Natural killer cell (primary cell): ENCODE measurements around the gene GPC5. TPM values are rescaled to one million over a fixed set of nuclear protein-coding genes. Genes with fewer than 3 reads are reported as not detected.

ENCODE experiments used
- ATAC-seq, 3 donors: fragments of 150-1000 bp in 2 of 3; fragments of 200-7000 bp in 1 of 3; cut with Tn5 transposase; 1 replicate in 1 of 3; 2 replicates in 2 of 3; pipeline ENCODE4 v1.10.0; 2021; ENCODE audit warnings: mild to moderate bottlenecking in 2 of 3, moderate library complexity in 2 of 3
- DNase-seq, 2 donors: peaks; one replicate each; pipeline versions ENCODE4 v3.0.0 to v3.0.0-alpha.2; 2013 to 2021; ENCODE audit warnings: mixed read lengths in 1 of 2
- H3K27ac ChIP-seq: one replicate; pipeline ENCODE4 v1.5.1; 2013; ENCODE audit warnings: mild to moderate bottlenecking, low read length
- H3K27me3 ChIP-seq: one replicate; pipeline ENCODE4 v1.6.1; 2013; ENCODE audit warnings: low read length; ENCODE audit not compliant: control insufficient read depth, insufficient read depth
- H3K36me3 ChIP-seq: one replicate; pipeline ENCODE4 v1.6.1; 2013; ENCODE audit warnings: low read length; ENCODE audit not compliant: control insufficient read depth, insufficient read depth
- H3K4me1 ChIP-seq: one replicate; pipeline ENCODE4 v1.6.1; 2013; ENCODE audit warnings: low read length; ENCODE audit not compliant: control insufficient read depth, insufficient read depth
- H3K4me3 ChIP-seq: one replicate; pipeline ENCODE4 v1.5.1; 2013; ENCODE audit warnings: low read length
- H3K9me3 ChIP-seq: one replicate; pipeline ENCODE4 v1.6.1; 2013; ENCODE audit warnings: low read length; ENCODE audit not compliant: control insufficient read depth, insufficient read depth
- H3K27ac Mint-ChIP-seq, 2 donors: one replicate each; pipeline ENCODE4 v1.8.0; 2022; ENCODE audit warnings: mild to moderate bottlenecking in 2 of 2, mixed read lengths in 2 of 2, moderate library complexity in 1 of 2
- H3K27me3 Mint-ChIP-seq, 2 donors: one replicate each; pipeline ENCODE4 v1.8.0; 2022; ENCODE audit warnings: low read depth in 2 of 2, mixed read lengths in 2 of 2
- H3K36me3 Mint-ChIP-seq: one replicate; pipeline ENCODE4 v1.8.0; 2022; ENCODE audit warnings: mixed read lengths
- H3K4me1 Mint-ChIP-seq, 2 donors: one replicate each; pipeline ENCODE4 v1.8.0; 2022; ENCODE audit warnings: mixed read lengths in 2 of 2
- H3K4me3 Mint-ChIP-seq: one replicate; pipeline ENCODE4 v1.8.0; 2022; ENCODE audit warnings: mild to moderate bottlenecking, moderate library complexity, mixed read lengths
- H3K9me3 Mint-ChIP-seq, 2 donors: one replicate each; pipeline ENCODE4 v1.8.0; 2022; ENCODE audit warnings: mixed read lengths in 2 of 2
- WGBS: methylation state at CpG from one replicate; pipeline ENCODE4 v1.1.7; 2013; ENCODE audit warnings: missing lambda C conversion rate; ENCODE audit not compliant: insufficient coverage; 5-methylcytosine and 5-hydroxymethylcytosine counted together
- intact Hi-C: fragments of 100-400 bp; cut with micrococcal nuclease; formaldehyde crosslinking; loops from one replicate; pipeline ENCODE4 v1.14.2; 2022
- total RNA-seq, 4 donors: library from RNA; stranded (reverse); fragments of 120-200 nt in 1 of 4; gene quantifications; one replicate each; pipeline versions ENCODE4 v1.2.3 to v1.2.4, GENCODE V29; 2013 to 2022
- TF ChIP-seq, protein P1 (sequence below): fragments of 200-600 bp; IDR thresholded peaks from one replicate; pipeline ENCODE4 v1.8.0; 2022; ENCODE audit warnings: antibody characterized with exemption

The GPC5 gene
- total RNA-seq, 3 donors from 2014 or later (not counting 1 experiment from before 2014, with no cell fraction given) = not detected

DNA sequence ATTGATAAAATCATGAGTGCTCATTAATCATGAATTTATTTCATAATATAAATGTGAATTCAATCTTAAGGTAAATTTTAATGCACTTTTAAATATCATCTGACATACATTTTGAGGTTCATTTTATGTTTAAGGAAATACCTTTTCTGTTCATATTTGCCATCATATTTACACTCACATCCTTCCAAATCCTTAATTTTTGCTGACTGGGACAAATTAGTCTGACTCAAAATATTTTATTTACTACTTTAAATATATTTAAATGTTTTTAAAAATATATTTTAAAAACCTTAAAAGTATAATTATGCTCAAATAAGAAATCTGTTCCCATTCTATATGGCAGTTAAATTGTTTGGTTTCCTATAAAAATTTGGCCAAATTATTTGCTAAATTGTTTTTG, 438.1 kb downstream of the GPC5 start:
- Mint-ChIP-seq H3K27ac (no peak overlapping the region), H3K4me1 (no peaks in the 10 kb centered on the region), H3K4me3 (no peak overlapping the region), H3K27me3 (no peaks in the 10 kb centered on the region), H3K9me3 (peaks cover 10 to 17% of the 10 kb centered on the region in 2 donors), H3K36me3 (no peaks in the 10 kb centered on the region)
- ATAC-seq (no peak), DNase-seq (no peak)
- no peaks in the 10 kb centered on the region for H3K9me3 ChIP-seq
- H3K27me3 ChIP-seq = no peaks in the 10 kb centered on the region
- no peaks in the 10 kb centered on the region for H3K36me3 ChIP-seq
- no peaks in the 10 kb centered on the region for H3K4me1 ChIP-seq
- intact Hi-C loops = no loop called here
- TF ChIP-seq, protein P1, sequence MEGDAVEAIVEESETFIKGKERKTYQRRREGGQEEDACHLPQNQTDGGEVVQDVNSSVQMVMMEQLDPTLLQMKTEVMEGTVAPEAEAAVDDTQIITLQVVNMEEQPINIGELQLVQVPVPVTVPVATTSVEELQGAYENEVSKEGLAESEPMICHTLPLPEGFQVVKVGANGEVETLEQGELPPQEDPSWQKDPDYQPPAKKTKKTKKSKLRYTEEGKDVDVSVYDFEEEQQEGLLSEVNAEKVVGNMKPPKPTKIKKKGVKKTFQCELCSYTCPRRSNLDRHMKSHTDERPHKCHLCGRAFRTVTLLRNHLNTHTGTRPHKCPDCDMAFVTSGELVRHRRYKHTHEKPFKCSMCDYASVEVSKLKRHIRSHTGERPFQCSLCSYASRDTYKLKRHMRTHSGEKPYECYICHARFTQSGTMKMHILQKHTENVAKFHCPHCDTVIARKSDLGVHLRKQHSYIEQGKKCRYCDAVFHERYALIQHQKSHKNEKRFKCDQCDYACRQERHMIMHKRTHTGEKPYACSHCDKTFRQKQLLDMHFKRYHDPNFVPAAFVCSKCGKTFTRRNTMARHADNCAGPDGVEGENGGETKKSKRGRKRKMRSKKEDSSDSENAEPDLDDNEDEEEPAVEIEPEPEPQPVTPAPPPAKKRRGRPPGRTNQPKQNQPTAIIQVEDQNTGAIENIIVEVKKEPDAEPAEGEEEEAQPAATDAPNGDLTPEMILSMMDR = no peak
- no peak overlapping the region for H3K4me3 ChIP-seq
- no peak overlapping the region for H3K27ac ChIP-seq

DNA sequence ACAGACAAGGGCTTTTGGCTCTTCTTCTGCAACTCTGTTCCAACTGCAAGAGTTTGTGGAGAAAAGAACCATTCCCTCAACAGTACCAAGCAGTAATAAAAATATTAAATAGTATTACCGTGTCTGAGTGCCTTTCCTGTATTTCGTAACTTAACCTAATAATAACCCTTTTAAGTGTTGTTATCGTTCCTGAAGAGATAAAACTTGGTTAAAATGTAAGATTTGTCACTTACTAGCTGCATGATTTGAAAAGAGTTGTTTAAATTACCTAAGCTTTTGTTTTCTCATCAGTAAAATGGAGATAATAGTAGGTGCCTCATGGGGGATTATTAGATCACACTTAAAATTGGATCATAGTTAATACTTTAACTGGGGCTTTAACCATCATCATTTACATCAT, 447.2 kb downstream of the GPC5 start:
- Mint-ChIP-seq H3K4me3 (no peak overlapping the region), H3K36me3 (peaks cover 5% of the 10 kb centered on the region), H3K9me3 (peaks cover 5 to 23% of the 10 kb centered on the region in 2 donors), H3K27me3 (no peaks in the 10 kb centered on the region), H3K27ac (no peak overlapping the region), H3K4me1 (no peaks in the 10 kb centered on the region)
- Histone ChIP-seq H3K4me1 (no peaks in the 10 kb centered on the region), H3K4me3 (no peak overlapping the region), H3K9me3 (no peaks in the 10 kb centered on the region), H3K36me3 (no peaks in the 10 kb centered on the region), H3K27me3 (no peaks in the 10 kb centered on the region), H3K27ac (no peak overlapping the region)
- no peak for ATAC-seq
- intact Hi-C loops = no loop called here
- TF ChIP-seq, protein P1 = no peak
- no peak for DNase-seq
- WGBS = no CpG with 5 or more reads among the region's 3 CpGs

DNA sequence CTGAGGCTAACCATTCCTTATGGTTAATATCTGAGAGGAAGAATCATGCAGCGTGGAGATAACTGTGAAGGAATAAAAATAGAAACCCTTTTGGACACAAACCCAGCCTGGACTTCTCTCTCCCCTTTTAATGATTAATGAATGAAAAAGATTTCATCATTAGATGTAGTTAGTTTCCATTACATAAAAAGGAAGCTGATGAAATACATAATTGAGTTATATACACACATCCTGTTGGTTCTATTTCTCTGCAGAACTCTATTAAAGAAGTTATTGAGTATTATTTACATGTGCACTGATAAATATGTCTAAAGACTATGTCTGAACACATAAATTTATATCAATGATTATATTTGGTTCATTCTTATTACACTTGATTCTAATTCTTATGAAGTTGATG, 465.3 kb downstream of the GPC5 start:
- no CpG with 5 or more reads among the region's 1 CpG for WGBS
- no peaks in the 10 kb centered on the region for H3K27me3 ChIP-seq
- ATAC-seq (no peak), DNase-seq (no peak)
- Mint-ChIP-seq H3K4me1 (no peaks in the 10 kb centered on the region), H3K9me3 (peaks cover 15 to 22% of the 10 kb centered on the region in 2 donors), H3K27ac (no peak overlapping the region), H3K4me3 (no peak overlapping the region), H3K36me3 (no peaks in the 10 kb centered on the region), H3K27me3 (no peaks in the 10 kb centered on the region)
- H3K4me1 ChIP-seq = no peaks in the 10 kb centered on the region
- H3K36me3 ChIP-seq = no peaks in the 10 kb centered on the region
- intact Hi-C loops = no loop called here
- no peak overlapping the region for H3K27ac ChIP-seq
- TF ChIP-seq, protein P1 = no peak
- no peaks in the 10 kb centered on the region for H3K9me3 ChIP-seq
- H3K4me3 ChIP-seq = no peak overlapping the region

DNA sequence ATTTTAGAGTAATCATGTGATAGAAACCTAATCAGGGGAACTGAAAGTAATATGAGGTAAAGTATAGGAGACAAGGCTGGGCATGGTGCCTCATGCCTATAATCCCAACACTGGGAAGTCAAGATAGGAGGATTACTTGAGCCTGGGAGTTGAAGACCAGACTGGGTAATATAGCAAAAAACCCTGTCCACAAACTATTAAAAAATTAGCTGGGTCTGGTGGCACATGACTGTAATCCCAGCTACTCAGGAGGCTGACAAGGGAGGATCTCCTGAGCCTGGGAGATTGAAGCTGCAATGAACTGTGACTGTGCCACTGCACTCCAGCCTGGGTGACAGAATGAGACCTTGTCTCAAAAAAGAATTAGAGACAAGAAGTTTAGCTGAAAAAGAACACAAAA, 469.9 kb downstream of the GPC5 start:
- H3K9me3 Mint-ChIP-seq = peaks cover 9 to 11% of the 10 kb centered on the region in 2 donors
- Histone ChIP-seq H3K9me3 (no peaks in the 10 kb centered on the region), H3K36me3 (no peaks in the 10 kb centered on the region), H3K27me3 (no peaks in the 10 kb centered on the region), H3K4me1 (no peaks in the 10 kb centered on the region), H3K27ac (no peak overlapping the region), H3K4me3 (no peak overlapping the region)
- ATAC-seq = no peak
- H3K27ac Mint-ChIP-seq = no peak overlapping the region
- TF ChIP-seq, protein P1 = no peak
- intact Hi-C loops = no loop called here
- H3K27me3 Mint-ChIP-seq = no peaks in the 10 kb centered on the region
- no peaks in the 10 kb centered on the region for H3K36me3 Mint-ChIP-seq
- H3K4me1 Mint-ChIP-seq = no peaks in the 10 kb centered on the region
- H3K4me3 Mint-ChIP-seq = no peak overlapping the region
- DNase-seq = no peak
